IMR-90 (cell line): Measurements from ENCODE around the gene MTA2. TPM values are rescaled to one million over a fixed set of nuclear protein-coding genes. Genes with fewer than 3 reads are reported as not detected.

ENCODE experiments used
- ATAC-seq: fragments of 200-7000 bp; cut with Tn5 transposase; 2 replicates; pipeline ENCODE4 v1.9.1; 2020; ENCODE audit warnings: low read depth, mild to moderate bottlenecking, moderate library complexity
- BruUV-seq: library from RNA; stranded (reverse); fragments of 400-500 nt; replicated peaks from 2 replicates; lab custom pipeline; 2021; lab: Mats Ljungman, UMichigan
- CTCF ChIA-PET: fragments of 300-600 bp; formaldehyde crosslinking; extraction: SDS; loops from one replicate; lab custom pipeline; 2021; ENCODE audit warnings: antibody characterized with exemption; lab: Yijun Ruan, JAX
- POLR2A ChIA-PET: fragments of 300-600 bp; sonication (Branson Sonifier 250); formaldehyde crosslinking; loops from one replicate; lab custom pipeline; 2022; ENCODE audit warnings: antibody characterized with exemption; ENCODE audit not compliant: unreplicated experiment; lab: Charles Lee
- DNase-seq: peaks from one replicate; pipeline ENCODE4 v3.0.0; 2013
- H2AFZ ChIP-seq: replicated peaks from 2 replicates; pipeline ENCODE3; 2013; ENCODE audit warnings: low read length, mild to moderate bottlenecking; ENCODE audit not compliant: poor library complexity
- H2AK5ac ChIP-seq: 2 replicates; pipeline ENCODE4 v1.6.1; 2013; ENCODE audit warnings: low read depth, low read length, inconsistent platforms
- H2AK9ac ChIP-seq: replicated peaks from 2 replicates; pipeline ENCODE3; 2013; ENCODE audit warnings: mild to moderate bottlenecking, low read depth, low read length, moderate library complexity; ENCODE audit not compliant: poor library complexity
- H2BK120ac ChIP-seq: 2 replicates; pipeline ENCODE4 v1.6.1; 2013; ENCODE audit warnings: low read depth, low read length, inconsistent platforms
- H2BK15ac ChIP-seq: 3 replicates; pipeline ENCODE4 v1.6.1; 2013; ENCODE audit warnings: low read depth, low read length, inconsistent platforms
- H2BK20ac ChIP-seq: 2 replicates; pipeline ENCODE4 v1.6.1; 2013; ENCODE audit warnings: low read depth, mild to moderate bottlenecking, inconsistent platforms, low read length, moderate library complexity
- H2BK5ac ChIP-seq: 2 replicates; pipeline ENCODE4 v1.6.1; 2013; ENCODE audit warnings: mild to moderate bottlenecking, low read depth, low read length, inconsistent platforms; ENCODE audit not compliant: poor library complexity, severe bottlenecking
- H3K14ac ChIP-seq: replicated peaks from 2 replicates; pipeline ENCODE4 v1.6.1; 2013; ENCODE audit warnings: low read depth, low read length, inconsistent platforms
- H3K18ac ChIP-seq: 2 replicates; pipeline ENCODE4 v1.6.1; 2013; ENCODE audit warnings: low read depth, low read length, control low read depth
- H3K23ac ChIP-seq: 2 replicates; pipeline ENCODE4 v1.6.1; 2013; ENCODE audit warnings: low read depth, low read length, inconsistent platforms
- H3K27ac ChIP-seq: 2 replicates; pipeline ENCODE4 v1.5.1; 2013; ENCODE audit warnings: mild to moderate bottlenecking, control low read depth, low read length; ENCODE audit not compliant: insufficient read depth
- H3K27me3 ChIP-seq: 2 replicates; pipeline ENCODE4 v1.6.1; 2013; ENCODE audit warnings: low read length; ENCODE audit not compliant: control insufficient read depth, insufficient read depth
- H3K36me3 ChIP-seq: 2 replicates; pipeline ENCODE4 v1.6.1; 2013; ENCODE audit warnings: low read length, mixed read lengths; ENCODE audit not compliant: control insufficient read depth, insufficient read depth
- H3K4ac ChIP-seq: 2 replicates; pipeline ENCODE4 v1.6.1; 2013; ENCODE audit warnings: low read depth, low read length, inconsistent platforms
- H3K4me1 ChIP-seq: 2 replicates; pipeline ENCODE4 v1.6.1; 2013; ENCODE audit warnings: low read length, mixed read lengths; ENCODE audit not compliant: control insufficient read depth, insufficient read depth
- H3K4me2 ChIP-seq: 2 replicates; pipeline ENCODE4 v1.6.1; 2013; ENCODE audit warnings: low read depth, mild to moderate bottlenecking, control low read depth, low read length, moderate library complexity
- H3K4me3 ChIP-seq: 2 replicates; pipeline ENCODE4 v1.5.1; 2013; ENCODE audit warnings: low read depth, mild to moderate bottlenecking, control low read depth, low read length, moderate library complexity; ENCODE audit not compliant: insufficient read depth
- H3K56ac ChIP-seq: 2 replicates; pipeline ENCODE4 v1.6.1; 2013; ENCODE audit warnings: low read length, inconsistent platforms; ENCODE audit not compliant: insufficient read depth; ENCODE audit errors: extremely low read depth
- H3K79me1 ChIP-seq, 2 experiments: 2 replicates each; pipeline ENCODE4 v1.6.1; 2013; ENCODE audit warnings: low read length in 2 of 2, inconsistent platforms in 1 of 2, low read depth in 1 of 2
- H3K9ac ChIP-seq: 2 replicates; pipeline ENCODE4 v1.6.1; 2013; ENCODE audit warnings: low read depth, low read length, control low read depth
- H3K9me1 ChIP-seq: 2 replicates; pipeline ENCODE4 v1.6.1; 2013; ENCODE audit warnings: low read length, inconsistent platforms; ENCODE audit not compliant: insufficient read depth
- H3K9me3 ChIP-seq: 2 replicates; pipeline ENCODE4 v1.6.1; 2013; ENCODE audit warnings: low read length; ENCODE audit not compliant: control insufficient read depth, insufficient read depth
- H4K20me1 ChIP-seq: 2 replicates; pipeline ENCODE4 v1.6.1; 2013; ENCODE audit warnings: low read length, inconsistent platforms; ENCODE audit not compliant: insufficient read depth
- H4K5ac ChIP-seq: 2 replicates; pipeline ENCODE4 v1.6.1; 2013; ENCODE audit warnings: mild to moderate bottlenecking, low read depth, low read length, control low read depth
- H4K8ac ChIP-seq, 2 experiments: 2 replicates each; pipeline ENCODE4 v1.6.1; 2013; ENCODE audit warnings: low read depth in 2 of 2, low read length in 2 of 2, control low read depth in 1 of 2, inconsistent platforms in 1 of 2
- H4K91ac ChIP-seq: 2 replicates; pipeline ENCODE4 v1.6.1; 2013; ENCODE audit warnings: low read depth, low read length, inconsistent platforms; ENCODE audit not compliant: insufficient read depth
- SMC3 ChIP-seq: fragments of 150-350 bp; IDR thresholded peaks from 2 replicates; pipeline ENCODE4 v1.6.1; 2016; ENCODE audit warnings: low read depth, mild to moderate bottlenecking, antibody characterized with exemption, low read length, moderate library complexity
- USF2 ChIP-seq: fragments of 150-350 bp; IDR thresholded peaks from 2 replicates; pipeline ENCODE4 v1.6.1; 2017; ENCODE audit warnings: mild to moderate bottlenecking, antibody characterized with exemption, low read length, low read depth
- WGBS, 2 experiments: methylation state at CpG; one replicate each; pipeline versions ENCODE4 v1.1.5 to v1.1.7; 2013; ENCODE audit warnings: missing lambda C conversion rate in 2 of 2; ENCODE audit not compliant: insufficient read length in 1 of 2; ENCODE audit errors: extremely low coverage in 2 of 2; 5-methylcytosine and 5-hydroxymethylcytosine counted together
- dilution Hi-C: fragments of 300-500 bp; cut with HindIII; formaldehyde crosslinking; loops from one replicate; pipeline ENCODE4 v1.14.3; 2018; ENCODE audit warnings: low sequenced_read_pairs; ENCODE audit not compliant: unreplicated experiment
- in situ Hi-C: fragments of 300-500 bp; cut with MboI; formaldehyde crosslinking; loops from 3 replicates; pipeline ENCODE4 v1.14.3; 2019; ENCODE audit warnings: low sequenced_read_pairs, inconsistent platforms, mixed read lengths
- intact Hi-C: fragments of 100-400 bp; cut with micrococcal nuclease; formaldehyde crosslinking; loops from 2 replicates; pipeline ENCODE4 v1.10.0; 2022
- polyA plus RNA-seq, 3 experiments: library from polyadenylated mRNA; depleted of rRNA; stranded (reverse); fragments of >200 nt; gene quantifications; 2 replicates each; pipeline ENCODE4 v1.2.3, GENCODE V29; 2012; ENCODE audit warnings: low replicate concordance in 1 of 3
- total RNA-seq: library from RNA; depleted of rRNA; stranded (reverse); fragments of >200 nt; gene quantifications from 2 replicates; pipeline ENCODE4 v1.2.3, GENCODE V29; 2012

Gene MTA2
- total and polyA plus RNA-seq, 2 of the 4 experiments (the other 2 are of a cell fraction), result 34.8 to 136 TPM

- no peak overlapping the region for H3K18ac ChIP-seq
- H3K14ac ChIP-seq, result no peak overlapping the region; the same call in 1 of the 2 replicates
- 14% methylated on average over 57 of the region's 96 CpGs; no CpG with 5 or more reads in 1 of the 2 experiments for WGBS, 2 experiments
- peak overlapping the region; percentile 55 for H4K5ac ChIP-seq
- H2AK9ac ChIP-seq, result peak overlapping the region; percentile 53
- H3K9me3 ChIP-seq, result no peaks in the 10 kb centered on the region
- peak overlapping the region; percentile 29 for H2BK5ac ChIP-seq
- H3K4me1 ChIP-seq, result peaks cover 7% of the 10 kb centered on the region
- CTCF ChIA-PET, result interaction anchor here (1.0 kb wide), 1 partner anchor 42 kb away, joined by 4 read pairs; no protein-coding TSS in a partner anchor
- H2BK120ac ChIP-seq, result no peak overlapping the region
- H2AFZ ChIP-seq, result peak overlapping the region; percentile 87
- H3K27me3 ChIP-seq, result no peaks in the 10 kb centered on the region
- peak overlapping the region; percentile 69 for H3K4me2 ChIP-seq
- no peak overlapping the region for H2BK20ac ChIP-seq
- H3K4me3 ChIP-seq, result peak overlapping the region; percentile 42
- peaks cover 30% of the 10 kb centered on the region for H3K36me3 ChIP-seq
- peak overlapping the region; percentile 46 for H2AK5ac ChIP-seq
- peak overlapping the region; percentile 60 to 70; a peak in 3 of 4 replicates for H4K8ac ChIP-seq
- dilution Hi-C loops, result no loop called here
- peak; percentile 45; the same call in 1 of the 2 replicates for TF ChIP-seq USF2
- no peak for TF ChIP-seq SMC3
- peak overlapping the region; percentile 39 for H3K9ac ChIP-seq
- peak overlapping the region; percentile 1; the same call in 1 of the 2 replicates for H3K56ac ChIP-seq
- BruUV-seq, result no TSS peak
- in situ Hi-C loops, result no loop called here
- H3K79me1 ChIP-seq, result peaks cover 13 to 35% of the 10 kb centered on the region in 2 experiments
- ATAC-seq (peak; percentile 52), DNase-seq (peak; percentile 46)
- peak overlapping the region; percentile 30; the same call in 1 of the 2 replicates for H4K91ac ChIP-seq
- H3K23ac ChIP-seq, result no peak overlapping the region; the same call in 1 of the 2 replicates
- peaks cover 5% of the 10 kb centered on the region for H3K9me1 ChIP-seq
- peak overlapping the region; percentile 64 for H3K4ac ChIP-seq
- POLR2A ChIA-PET, result interaction anchor here (0.6 to 1.7 kb wide), 2 partner anchors 11 to 621 kb away, joined by 3 to 7 read pairs; partner anchors contain the start of gene TUT1
- peak overlapping the region; percentile 43 for H3K27ac ChIP-seq
- peaks cover 17% of the 10 kb centered on the region; the same call in 1 of the 2 replicates for H4K20me1 ChIP-seq
- no peak overlapping the region for H2BK15ac ChIP-seq
- intact Hi-C loops, result no loop called here
These were observed 741 bp upstream of the MTA2 start for GRCh38 chr11:62602141-62603071.
